ENCODE results near the gene TSEN54.

GRCh38 chr17:75503976-75504346 is 12.4 kb upstream of the TSEN54 start:
- TF ChIP-seq, protein P1, sequence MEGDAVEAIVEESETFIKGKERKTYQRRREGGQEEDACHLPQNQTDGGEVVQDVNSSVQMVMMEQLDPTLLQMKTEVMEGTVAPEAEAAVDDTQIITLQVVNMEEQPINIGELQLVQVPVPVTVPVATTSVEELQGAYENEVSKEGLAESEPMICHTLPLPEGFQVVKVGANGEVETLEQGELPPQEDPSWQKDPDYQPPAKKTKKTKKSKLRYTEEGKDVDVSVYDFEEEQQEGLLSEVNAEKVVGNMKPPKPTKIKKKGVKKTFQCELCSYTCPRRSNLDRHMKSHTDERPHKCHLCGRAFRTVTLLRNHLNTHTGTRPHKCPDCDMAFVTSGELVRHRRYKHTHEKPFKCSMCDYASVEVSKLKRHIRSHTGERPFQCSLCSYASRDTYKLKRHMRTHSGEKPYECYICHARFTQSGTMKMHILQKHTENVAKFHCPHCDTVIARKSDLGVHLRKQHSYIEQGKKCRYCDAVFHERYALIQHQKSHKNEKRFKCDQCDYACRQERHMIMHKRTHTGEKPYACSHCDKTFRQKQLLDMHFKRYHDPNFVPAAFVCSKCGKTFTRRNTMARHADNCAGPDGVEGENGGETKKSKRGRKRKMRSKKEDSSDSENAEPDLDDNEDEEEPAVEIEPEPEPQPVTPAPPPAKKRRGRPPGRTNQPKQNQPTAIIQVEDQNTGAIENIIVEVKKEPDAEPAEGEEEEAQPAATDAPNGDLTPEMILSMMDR (IDR thresholded peaks at IDR 0.05; ENCODE audit: low read length): no peak
- no peak for TF ChIP-seq EZH2phosphoT487 (IDR thresholded peaks at IDR 0.05; ENCODE audit: low read length)

Measured in MM.1S (cell line).